Measurements from ENCODE around the gene CFAP65.

Gene CFAP65

DNA sequence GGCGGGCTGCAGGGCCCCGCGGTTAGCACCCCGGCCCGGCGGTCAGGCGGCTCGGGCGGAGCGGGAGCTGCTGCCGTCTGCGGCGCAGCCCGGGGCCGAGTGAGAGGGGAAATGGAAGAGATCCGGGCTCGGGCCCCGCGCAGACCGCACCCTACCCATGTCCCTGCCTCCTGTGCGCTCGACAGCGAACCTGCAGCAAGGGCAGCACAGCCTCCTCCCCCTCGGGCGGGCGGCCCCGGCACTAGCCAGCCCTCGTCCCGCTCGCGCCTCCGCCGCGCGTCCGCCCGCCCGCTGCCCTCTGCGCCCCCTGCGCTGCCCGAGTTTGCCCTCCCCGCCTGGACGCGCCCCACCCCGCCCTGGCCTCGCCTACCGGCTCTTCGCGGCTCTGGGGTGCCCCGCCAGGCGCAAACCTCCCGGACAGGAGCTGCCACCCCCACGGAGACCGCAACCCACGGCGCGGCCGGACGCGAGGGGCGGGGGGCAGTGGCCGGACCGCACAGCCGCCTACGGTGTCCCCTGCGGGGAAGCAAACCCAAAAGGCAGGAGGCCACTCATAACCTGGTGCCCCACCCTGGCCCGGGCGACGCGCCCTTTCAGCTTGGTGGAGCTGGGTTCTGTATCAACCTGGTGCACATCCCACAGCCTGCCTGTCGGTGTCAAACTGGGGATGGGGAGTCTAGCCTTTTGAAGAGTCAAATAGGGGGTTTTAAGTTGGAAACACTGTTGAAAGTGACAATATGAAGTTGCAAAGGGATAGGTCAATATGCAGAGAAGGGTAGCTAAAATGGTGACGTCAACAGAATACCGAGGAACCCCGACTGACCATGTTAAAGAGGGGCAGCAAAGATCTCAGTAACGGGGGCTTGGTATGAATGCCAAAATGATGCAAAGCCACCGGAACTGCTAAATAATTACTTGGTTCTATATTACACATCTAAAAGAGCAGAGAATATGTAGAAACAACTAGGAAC is 19.8 kb upstream of the CFAP65 start, which contains the start of gene IHH:
Gene IHH (minus strand): TSS at position 101 of the 971 bp plus-strand sequence. CDS start 454 bp downstream, outside the sequence.
- no peak for DNase-seq (ENCODE audit: low read depth)

DNA sequence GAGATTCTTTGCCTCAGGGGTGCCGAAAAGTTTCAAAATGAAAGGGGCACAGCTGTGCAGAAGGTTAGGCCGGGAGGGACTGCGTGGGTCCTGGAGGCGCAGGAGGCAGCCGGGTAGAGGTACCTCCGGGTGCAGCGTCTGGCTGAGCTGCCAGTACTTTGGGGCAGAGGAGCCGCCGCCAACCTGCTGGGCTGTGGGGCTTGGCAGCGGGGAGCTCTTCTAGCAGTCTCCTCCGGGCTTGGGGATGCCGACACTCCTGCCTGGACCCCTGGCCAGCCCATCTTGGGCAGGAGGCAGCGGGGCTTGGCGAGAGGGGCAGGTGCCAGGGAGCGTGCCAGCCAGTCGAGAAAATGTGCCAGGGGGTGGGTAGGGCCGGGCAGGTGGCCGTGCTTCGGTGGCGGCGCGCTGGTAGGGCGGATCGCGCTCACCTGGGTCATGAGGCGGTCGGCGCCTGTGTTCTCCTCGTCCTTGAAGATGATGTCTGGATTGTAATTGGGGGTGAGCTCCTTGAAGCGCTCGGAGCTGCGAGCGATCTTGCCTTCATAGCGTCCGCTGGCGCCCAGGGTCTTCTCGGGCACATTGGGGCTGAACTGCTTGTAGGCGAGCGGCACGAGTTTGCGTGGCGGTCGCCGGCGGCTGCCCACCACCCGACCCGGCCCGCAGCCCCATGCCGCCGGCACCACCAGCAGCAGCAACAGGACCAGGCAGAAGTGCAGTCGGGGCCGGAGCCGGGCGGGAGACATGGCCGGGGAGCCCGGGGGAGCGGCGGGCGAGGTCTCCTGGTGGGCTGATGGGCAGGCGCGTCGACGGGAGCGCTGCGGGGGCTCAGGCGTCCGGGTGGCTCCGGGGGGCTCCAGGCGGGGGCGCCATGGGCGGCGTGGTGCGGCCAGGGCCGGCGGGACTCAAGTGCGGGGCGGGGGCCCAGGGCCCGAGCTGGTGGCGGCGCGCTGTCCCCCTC is 18.7 kb upstream of the CFAP65 start:
- DNase-seq (ENCODE audit: low read depth) = no peak

DNA sequence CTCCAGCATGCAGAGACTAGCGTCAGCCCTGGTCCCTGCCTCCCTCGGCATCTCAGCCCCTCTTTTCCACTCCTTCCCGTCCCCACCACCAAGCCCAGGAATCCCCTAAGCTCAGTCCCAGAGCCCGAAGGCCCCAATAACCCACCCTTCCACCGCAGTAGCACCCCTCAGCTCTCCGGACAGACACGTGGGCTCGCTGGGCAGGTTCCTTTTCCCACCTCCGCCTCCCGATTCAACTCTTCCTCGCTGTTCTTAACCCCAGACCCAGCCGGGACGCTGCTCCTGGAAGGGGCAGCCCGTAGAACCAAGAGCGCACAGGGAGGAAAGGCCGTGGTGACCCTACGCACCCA is 18.0 kb upstream of the CFAP65 start:
- DNase-seq (ENCODE audit: low read depth) = no peak

DNA sequence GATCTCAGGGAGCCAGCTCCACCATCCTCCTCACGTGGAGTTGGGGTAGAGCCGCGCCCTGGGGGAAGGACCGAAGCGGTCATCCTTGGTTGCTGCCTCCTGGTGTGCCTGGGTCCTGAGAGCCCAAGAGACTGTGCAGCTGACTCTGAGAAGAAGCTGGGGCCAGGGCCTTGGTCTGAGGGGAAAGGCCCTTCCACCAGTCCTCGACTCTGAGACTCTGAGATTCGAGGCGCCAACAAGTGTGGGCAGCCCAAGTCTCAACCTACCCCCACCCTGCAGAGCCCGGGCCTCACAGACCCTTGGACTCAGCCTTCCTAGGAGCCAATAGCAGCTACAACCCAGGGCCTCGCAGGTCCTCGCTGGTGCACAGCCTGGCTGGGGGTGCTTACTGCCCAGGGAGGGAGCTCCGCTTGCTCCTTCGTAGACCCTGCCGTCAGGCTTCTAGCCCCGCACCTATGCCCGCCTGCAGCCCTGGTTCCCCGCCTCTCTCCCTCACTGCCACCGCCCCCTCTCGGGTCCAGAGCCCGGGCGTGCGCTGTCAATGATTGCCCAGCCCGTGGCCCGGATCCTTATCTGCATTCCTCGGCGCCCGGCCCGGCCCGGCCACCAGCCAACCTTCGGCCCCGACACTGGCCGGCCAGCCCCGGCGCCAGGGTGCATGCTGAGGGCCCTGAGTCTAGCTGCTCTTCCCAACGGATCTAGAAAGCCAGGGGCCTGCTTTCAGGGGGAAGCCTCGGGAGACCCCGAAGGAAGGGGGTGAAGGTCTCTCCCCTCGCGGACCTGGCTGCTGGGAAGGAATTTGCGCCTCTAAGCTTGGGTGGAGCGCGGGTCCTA is 17.4 kb upstream of the CFAP65 start:
- no peak for DNase-seq (ENCODE audit: low read depth)

DNA sequence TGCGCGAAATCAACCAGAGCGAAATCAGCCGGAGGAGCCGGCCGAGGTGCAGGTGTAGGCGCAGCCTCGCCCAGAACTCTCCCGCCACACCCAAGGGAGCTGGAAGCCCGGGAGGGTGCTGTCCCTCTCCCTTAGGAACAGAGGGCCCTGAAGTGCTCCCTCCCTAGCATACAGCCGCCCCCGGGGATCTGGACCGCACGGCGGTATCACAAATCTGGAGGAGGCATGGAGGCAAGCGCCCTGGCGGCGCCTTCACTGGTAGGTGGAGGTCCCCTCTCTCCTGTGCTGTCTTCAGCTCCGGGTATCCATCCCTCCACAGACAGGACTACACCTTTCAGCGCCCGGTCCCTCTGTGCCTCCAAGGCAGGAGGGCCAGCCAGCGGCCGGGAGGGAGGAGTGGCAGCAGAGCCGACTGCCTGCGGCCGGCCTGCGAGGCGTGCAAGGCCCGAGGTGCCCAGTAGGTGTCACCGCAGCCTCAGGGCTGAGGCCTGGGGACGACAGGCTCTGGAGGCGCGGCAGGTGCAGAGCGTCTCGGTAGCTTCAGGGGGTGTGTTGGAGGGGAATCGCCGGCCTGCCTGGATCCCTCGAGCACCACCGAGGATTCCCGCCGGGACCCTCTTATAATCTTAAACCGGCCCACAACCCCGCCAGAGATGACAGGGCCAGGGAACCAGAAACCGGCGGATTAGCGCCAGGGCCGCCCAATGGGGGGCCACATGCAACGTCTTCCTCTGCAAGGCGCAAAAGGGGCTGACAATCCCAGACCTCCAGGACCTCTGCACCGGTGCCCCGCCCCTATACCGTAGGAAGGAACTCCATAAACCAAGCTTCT is 16.6 kb upstream of the CFAP65 start:
- DNase-seq (ENCODE audit: low read depth) = peak; percentile 40

DNA sequence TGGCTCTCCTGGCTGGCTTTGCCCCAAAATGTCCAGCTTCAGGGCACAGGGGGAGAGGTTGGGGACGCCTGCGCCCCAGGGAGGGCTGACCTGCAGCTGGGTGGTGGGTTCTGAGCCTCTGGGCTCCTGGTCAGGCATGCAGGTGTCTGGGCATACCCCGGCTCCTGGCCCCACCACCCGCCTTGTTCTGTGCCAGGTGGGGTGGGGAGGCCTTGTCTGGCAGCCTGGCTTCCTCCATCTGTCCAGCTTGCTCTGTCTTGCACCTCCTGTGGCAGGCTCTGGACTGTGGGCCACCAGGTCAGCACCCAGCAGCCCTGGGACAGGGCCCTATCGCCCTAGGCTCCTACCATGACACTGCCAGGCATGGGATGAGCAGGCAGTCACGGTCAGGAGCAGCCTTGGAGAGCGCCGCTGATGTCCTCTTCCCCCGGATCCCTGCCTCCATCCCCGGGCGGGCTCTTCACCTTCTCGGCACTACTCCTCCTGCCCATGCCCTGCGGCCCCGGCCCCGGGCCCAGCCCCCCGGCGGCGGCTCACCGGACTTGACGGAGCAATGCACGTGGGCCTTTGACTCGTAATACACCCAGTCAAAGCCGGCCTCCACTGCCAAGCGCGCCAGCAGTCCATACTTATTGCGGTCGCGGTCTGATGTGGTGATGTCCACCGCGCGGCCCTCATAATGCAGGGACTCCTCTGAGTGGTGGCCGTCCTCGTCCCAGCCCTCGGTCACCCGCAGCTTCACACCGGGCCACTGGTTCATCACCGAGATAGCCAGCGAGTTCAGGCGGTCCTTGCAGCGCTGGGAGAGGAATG is 15.8 kb upstream of the CFAP65 start:
- no peak for DNase-seq (ENCODE audit: low read depth)

DNA sequence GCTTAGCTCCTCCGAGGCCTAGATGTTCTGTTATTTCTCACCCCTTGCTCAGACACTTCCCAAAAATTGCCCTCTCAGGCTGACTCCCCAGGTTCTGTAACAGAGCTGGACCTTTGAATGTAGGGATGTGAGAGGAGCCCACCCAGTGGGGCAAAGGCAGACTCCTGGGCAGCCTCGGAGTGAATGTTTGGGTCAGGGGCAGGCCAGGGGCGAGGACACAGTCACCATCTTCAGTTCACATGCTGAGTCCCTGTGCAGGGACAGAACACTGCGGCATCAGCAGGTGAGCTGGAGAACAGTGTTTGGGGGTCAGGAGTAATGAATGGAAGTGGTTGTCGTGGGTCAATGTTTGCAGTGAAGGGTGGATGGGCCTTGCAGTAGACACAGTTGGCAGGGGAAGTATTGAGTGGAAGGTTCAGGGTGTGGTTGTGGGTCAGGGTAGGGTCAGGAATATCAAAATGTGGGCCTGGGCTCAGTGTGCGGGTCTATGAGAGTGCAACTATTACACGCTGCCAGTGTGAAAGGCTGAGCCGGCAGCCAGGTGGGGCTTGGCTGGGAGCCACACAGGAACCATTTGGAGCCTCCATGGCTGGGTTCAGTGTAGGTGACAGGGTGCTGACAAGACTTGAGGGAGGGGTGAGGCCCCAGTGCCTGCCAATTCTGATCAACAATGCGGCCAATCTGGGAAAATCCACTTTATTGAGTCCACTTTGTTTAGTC is 15.0 kb upstream of the CFAP65 start:
- DNase-seq (ENCODE audit: low read depth) = no peak

DNA sequence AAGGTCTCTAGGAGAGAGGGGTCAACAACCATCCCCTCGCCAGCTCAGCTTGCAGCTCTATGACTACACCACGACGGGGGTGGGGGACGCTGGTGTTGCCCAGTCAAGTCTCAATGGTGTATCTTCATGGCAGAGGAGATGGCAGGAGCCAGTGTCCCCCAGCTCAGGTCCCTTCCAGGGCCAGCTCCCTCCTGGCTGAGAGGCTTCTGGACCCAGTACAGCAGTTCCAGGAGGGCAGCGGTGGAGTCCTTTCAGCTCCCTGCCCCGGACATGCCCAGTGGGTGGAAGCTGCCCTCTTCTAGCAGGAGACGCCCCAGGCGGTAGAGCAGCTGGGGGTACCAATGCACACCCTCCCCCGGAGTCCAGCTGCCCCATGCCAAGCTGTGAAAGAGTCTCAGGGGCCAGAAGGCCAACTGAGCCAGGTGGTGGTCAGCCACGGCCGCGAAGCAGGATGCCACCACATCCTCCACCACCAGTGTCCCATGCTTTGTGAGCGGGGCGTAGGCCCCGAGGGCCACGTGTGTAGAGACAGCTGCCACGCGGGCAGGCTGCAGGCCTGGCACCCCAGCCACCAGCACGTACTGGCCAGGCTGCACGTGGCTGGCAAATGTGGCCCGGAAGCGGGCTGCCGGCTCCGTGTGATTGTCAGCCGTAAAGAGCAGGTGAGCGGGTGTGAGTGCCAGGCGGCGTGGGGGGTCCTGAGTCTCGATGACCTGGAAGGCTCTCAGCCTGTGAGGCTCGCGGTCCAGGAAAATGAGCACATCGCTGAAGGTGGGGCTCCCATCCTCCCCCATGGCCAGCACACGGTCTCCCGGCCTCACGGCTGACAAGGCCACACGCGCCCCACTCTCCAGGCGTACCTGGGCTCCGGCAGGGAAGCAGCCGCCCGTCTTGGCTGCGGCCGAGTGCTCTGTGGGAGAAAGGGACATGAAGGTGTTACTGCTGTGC is 13.9 kb upstream of the CFAP65 start:
- DNase-seq (ENCODE audit: low read depth) = no peak

DNA sequence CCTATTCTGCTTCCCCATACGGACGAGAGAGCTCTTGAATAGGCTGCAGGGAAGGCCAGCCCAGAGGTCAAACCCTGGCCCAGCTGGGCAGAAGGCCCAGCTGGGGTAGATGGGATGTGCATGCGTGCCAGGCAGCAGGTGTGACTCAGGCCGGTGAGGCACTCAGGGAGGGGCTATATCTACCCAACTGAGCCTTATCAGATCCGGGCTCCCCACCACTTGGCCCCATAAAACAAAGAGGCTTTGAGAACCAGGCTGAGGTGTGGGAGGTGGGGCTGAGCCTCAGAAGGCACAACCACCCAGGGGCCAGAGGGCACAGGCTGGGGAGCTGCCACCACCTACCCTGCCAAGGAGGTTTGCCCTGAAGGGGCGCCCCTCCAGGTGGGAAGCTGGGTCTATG is 8.0 kb upstream of the CFAP65 start:
- no peak for DNase-seq (ENCODE audit: low read depth)

DNA sequence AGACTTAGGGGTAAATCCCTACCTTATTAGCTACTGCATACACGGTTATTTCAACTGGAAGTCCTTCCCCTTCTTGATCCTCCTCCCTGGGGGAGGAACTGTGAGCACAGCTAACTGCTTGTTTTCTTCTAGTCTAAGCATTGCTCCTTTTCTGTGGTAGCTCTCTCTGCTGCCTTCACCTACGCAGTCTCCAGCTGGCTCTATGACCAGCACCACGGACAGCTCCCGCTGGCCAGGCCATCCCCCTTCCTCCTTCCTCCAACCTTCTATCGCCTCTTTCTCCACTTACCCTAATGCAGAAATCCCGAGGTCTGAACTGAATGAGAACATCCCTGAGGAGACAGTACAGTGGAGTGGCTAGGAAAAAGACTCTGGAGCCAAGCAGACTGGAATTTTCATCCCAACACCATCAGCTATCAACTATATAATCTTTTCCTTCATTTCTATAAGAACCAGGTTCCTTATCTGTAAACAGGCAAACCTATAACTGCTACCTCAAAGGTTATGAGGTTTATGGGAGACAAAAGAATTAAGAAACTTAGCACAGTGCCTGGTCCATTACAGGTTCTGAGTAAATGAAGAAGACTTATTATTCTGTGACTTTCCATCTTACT is 4.7 kb upstream of the CFAP65 start:
- no peak for DNase-seq (ENCODE audit: low read depth)

DNA sequence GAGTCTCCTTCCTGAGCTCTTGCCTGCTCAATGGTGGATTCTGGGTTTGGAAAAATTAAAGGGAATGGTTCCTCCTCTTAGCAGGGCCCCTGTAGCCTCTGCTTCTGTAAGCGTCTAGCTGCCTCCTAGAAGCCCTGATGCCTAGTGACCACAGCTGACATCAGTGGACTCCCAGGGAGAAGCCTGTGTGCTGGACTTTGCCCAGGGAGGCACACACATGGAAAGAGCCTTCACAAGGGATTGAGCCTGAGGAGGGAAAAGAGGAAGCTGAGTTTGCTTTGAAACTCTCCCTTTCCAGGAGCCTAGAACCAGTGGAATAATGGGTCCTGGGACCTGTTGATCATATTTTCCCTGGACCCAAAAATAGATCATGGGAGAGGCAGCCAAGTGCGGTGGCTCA is 1.4 kb upstream of the CFAP65 start:
- DNase-seq (ENCODE audit: low read depth) = no peak

DNA sequence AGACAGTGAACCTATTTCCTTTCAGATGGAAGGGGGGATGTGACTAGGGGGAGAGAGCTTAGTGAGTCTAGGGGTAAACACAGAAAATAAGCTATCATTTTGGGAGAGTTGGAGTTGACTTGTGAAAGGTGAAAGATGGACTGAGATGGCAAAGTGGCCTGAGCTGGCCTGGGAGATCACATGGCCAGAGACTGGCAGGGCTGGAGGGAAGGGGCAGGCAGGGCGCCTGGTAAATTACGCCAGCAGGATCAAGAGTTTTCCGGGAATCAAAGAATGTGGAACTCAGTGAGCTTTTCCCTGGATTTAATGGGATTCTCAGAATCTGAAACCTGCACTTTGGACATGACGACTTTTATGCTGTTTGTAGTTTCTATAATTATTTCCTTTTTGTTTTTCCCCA is 841 bp upstream of the CFAP65 start:
- no peak for DNase-seq (ENCODE audit: low read depth)

DNA sequence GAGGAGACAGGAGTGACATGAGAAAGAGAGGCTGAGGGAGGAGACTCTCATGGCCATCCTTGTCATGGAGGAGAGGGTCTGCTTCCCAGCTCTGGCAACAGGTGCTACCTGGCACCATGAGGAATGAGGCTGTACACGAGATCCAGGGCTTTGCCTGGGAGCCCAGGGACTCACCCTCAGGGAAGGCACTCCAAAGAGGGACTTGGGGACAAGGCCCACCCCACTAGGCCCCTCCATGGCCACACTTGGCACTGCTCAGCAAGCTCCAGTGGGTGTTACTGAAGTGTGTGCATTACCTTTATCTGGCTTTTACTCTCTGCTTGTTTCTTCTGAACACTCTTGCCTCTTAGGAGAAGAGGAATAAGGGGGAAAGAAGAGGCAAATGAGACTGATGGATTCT is 2.7 kb downstream of the CFAP65 start:
- no peak for DNase-seq (ENCODE audit: low read depth)

DNA sequence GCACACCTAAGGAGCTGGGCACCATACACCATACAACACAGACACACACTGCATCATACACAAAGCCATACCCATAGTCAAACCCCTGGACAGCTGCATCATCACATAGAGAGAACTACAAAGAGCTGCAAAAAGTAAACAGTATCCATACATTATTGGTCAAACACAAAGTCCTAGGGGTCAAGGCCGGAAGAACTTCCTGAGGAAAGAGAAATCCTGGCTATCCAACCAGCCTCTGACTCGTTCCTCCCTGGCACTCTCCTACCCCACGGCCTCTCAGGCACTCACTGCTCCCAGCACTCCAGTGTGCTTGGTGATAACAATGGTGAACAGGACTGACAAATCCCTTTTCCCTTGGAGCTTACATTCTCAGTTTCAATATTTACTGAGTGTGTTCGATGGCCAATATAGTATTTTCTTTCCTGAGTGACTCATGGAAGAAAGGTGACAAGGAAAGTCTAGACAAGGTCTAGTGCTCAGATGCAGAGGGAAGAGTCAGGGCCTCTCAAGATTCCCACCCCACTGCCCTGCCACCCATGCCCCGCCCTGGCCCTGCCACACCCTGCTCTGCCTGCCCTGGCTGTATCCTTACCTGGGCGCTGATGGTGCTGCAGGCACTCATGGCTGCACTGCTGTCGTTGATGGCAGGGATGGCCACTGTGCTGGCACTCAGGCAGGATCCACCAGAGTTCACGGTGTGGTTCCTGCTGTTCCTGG is 3.4 kb downstream of the CFAP65 start:
- DNase-seq (ENCODE audit: low read depth) = no peak

DNA sequence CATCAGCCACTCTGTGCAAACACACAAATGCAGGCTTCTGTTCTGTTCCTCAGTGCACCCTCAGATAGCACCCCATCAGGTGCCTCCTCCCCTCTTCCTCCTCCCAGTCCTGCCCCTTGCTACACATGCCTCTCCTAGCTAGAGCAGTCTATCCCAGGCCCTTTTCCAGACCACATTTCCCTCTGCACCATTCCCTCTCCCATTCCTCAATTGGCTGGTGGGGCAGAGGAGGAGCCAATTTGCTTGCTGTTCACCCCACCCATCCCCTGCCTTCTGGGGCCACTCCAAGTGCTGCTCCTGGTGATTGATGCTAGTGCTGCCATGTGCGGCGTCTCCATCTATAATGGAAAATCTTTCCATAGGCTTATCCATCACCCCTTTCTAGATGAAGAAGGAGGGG is 5.4 kb downstream of the CFAP65 start:
- no peak for DNase-seq (ENCODE audit: low read depth)

DNA sequence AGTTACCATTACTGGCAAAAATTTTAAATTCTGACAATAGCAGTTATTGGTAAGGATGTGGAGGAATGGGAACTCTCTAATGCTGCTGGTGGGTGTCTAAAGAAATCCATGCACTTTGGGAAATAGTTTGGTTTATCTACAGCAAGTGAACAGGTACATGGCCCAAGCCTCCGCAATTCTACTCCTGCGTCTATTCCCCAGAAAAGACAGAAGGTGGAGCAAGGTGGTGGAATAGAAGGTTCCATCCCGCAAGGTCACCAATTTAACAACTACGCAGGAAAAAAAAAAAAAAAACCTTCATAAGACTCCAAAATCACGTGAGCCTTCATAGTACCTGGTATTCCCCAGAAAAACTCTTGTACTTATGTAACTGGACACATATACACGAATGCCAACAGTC is 6.5 kb downstream of the CFAP65 start:
- no peak for DNase-seq (ENCODE audit: low read depth)

DNA sequence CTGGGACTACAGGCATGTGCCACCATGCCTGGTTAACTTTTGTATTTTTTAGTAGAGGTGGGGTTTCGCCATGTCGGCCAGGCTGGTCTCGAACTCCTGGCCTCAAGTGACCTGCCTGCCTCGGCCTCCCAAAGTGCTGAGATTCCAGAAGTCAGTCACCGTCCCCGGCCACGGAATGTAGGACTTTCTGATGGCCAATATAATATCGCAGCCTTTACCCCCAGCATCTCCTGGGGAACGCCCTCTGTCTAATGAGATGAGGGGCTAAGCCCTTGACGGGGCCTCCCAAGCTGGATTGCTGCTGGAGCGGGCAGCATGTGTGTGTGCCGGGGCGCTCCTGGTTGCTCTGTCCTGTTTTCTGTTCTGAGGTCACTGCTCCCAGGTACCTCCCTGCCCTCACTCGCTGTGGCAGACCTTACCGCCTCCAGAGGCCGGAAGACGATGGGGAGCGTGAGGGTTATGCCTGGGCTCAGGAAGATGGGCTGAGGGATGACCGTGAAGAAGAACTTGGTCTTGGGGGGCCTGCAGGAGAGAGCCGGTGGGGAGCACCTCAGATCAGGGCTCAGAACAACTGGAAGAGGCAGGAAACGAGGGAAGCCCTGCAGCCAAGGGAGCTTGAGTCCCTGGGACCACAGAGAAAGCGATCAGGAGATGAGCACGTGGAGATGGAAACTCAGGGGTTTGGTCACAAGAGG is 9.1 kb downstream of the CFAP65 start:
- DNase-seq (ENCODE audit: low read depth) = no peak

Measured in stimulated activated CD8-positive, alpha-beta memory T cell treated with anti-CD3 and anti-CD28 coated beads, Interleukin-15, amount 100 ng/mL, for 24 hours (primary cell).